ENCODE results near the gene CDYL.

Gene CDYL

GRCh38 chr6:4788953-4789584 is 12.9 kb downstream of the CDYL start:
- Histone ChIP-seq H3K27me3 (ENCODE audit: control insufficient read depth, insufficient read depth, low read length) (no peaks in the 10 kb centered on the region), H3K79me2 (peaks cover 69% of the 10 kb centered on the region), H3K27ac (no peak overlapping the region), H3K9ac (no peak overlapping the region), H3K36me3 (ENCODE audit: control insufficient read depth, insufficient read depth, low read length) (no peaks in the 10 kb centered on the region), H3K4me2 (ENCODE audit: low read length) (no peak overlapping the region), H3K9me3 (ENCODE audit: control insufficient read depth, low read length) (no peaks in the 10 kb centered on the region), H2AFZ (no peak overlapping the region), H3K4me1 (peaks cover 5% of the 10 kb centered on the region), H3K4me3 (ENCODE audit: low read depth, low read length) (no peak overlapping the region)
- no peak for TF ChIP-seq CTCF (IDR thresholded peaks at IDR 0.05)

- no peak for TF ChIP-seq CTCF (IDR thresholded peaks at IDR 0.05)
- peaks cover 5% of the 10 kb centered on the region for H3K4me1 ChIP-seq
Measured at GRCh38 chr6:4790158-4790899, 14.1 kb downstream of the CDYL start.

GRCh38 chr6:4794140-4794707 is 18.0 kb downstream of the CDYL start:
- Histone ChIP-seq H3K4me2 (ENCODE audit: low read length) (no peak overlapping the region), H3K9ac (no peak overlapping the region), H3K27ac (no peak overlapping the region), H3K27me3 (ENCODE audit: control insufficient read depth, insufficient read depth, low read length) (no peaks in the 10 kb centered on the region), H3K36me3 (ENCODE audit: control insufficient read depth, insufficient read depth, low read length) (no peaks in the 10 kb centered on the region), H3K4me1 (no peaks in the 10 kb centered on the region), H3K4me3 (ENCODE audit: low read depth, low read length) (no peak overlapping the region), H3K79me2 (peaks cover 27% of the 10 kb centered on the region), H3K9me3 (ENCODE audit: control insufficient read depth, low read length) (no peaks in the 10 kb centered on the region), H2AFZ (no peak overlapping the region)
- TF ChIP-seq CTCF (IDR thresholded peaks at IDR 0.05): no peak

More at GRCh38 chr6:4790158-4790899, 14.1 kb downstream of the CDYL start:
- Histone ChIP-seq H3K4me2 (ENCODE audit: low read length) (no peak overlapping the region), H3K9me3 (ENCODE audit: control insufficient read depth, low read length) (no peaks in the 10 kb centered on the region), H3K27ac (no peak overlapping the region), H3K9ac (no peak overlapping the region), H3K27me3 (ENCODE audit: control insufficient read depth, insufficient read depth, low read length) (no peaks in the 10 kb centered on the region), H3K4me3 (ENCODE audit: low read depth, low read length) (no peak overlapping the region), H2AFZ (no peak overlapping the region), H3K79me2 (peaks cover 62% of the 10 kb centered on the region), H3K36me3 (ENCODE audit: control insufficient read depth, insufficient read depth, low read length) (no peaks in the 10 kb centered on the region)

- Histone ChIP-seq H3K36me3 (ENCODE audit: control insufficient read depth, insufficient read depth, low read length) (no peaks in the 10 kb centered on the region), H3K9me3 (ENCODE audit: control insufficient read depth, low read length) (no peaks in the 10 kb centered on the region), H3K4me1 (peaks cover 8% of the 10 kb centered on the region), H3K27me3 (ENCODE audit: control insufficient read depth, insufficient read depth, low read length) (no peaks in the 10 kb centered on the region), H3K79me2 (peaks cover 26% of the 10 kb centered on the region), H3K27ac (no peak overlapping the region), H3K9ac (no peak overlapping the region), H3K4me2 (ENCODE audit: low read length) (no peak overlapping the region), H3K4me3 (ENCODE audit: low read depth, low read length) (no peak overlapping the region), H2AFZ (no peak overlapping the region)
- TF ChIP-seq CTCF (IDR thresholded peaks at IDR 0.05): no peak
Measured at GRCh38 chr6:4797587-4797986, 21.4 kb downstream of the CDYL start.
